HL-60 (cell line): ENCODE data around the gene HEBP2.

Source experiments
- DNase-seq, 2 experiments: peaks; one replicate each; pipeline ENCODE4 v3.0.0-alpha.2; 2010 to 2020; ENCODE audit warnings: low read depth in 1 of 2, low spot score in 1 of 2
- H3K27ac ChIP-seq: fragments of 250-450 bp; sonication (Bioruptor Pico); replicated peaks from 2 replicates; pipeline ENCODE4 v1.5.1; 2020; ENCODE audit warnings: mild to moderate bottlenecking, moderate library complexity
- H3K27me3 ChIP-seq: fragments of 250-450 bp; sonication (Bioruptor Pico); 2 replicates; pipeline ENCODE4 v1.5.1; 2021; ENCODE audit warnings: mild to moderate bottlenecking, moderate library complexity; ENCODE audit not compliant: insufficient read depth, poor library complexity, severe bottlenecking
- H3K4me3 ChIP-seq: replicated peaks from 2 replicates; pipeline ENCODE4 v1.5.1; 2011; ENCODE audit warnings: mild to moderate bottlenecking, control low read depth, low read length; ENCODE audit not compliant: insufficient read depth
- GABPA ChIP-seq: IDR thresholded peaks from 2 replicates; pipeline ENCODE4 v1.6.1; 2012; ENCODE audit warnings: low read depth
- POLR2AphosphoS5 ChIP-seq: IDR thresholded peaks from 2 replicates; pipeline ENCODE4 v1.6.1; 2012; ENCODE audit warnings: low read depth
- SPI1 ChIP-seq: IDR thresholded peaks from 2 replicates; pipeline ENCODE4 v1.6.1; 2012; ENCODE audit warnings: low read depth, mild to moderate bottlenecking, borderline replicate concordance
- TF ChIP-seq, protein P1 (sequence below): IDR thresholded peaks from 2 replicates; pipeline ENCODE4 v1.6.1; 2012; ENCODE audit warnings: low read depth; ENCODE audit not compliant: insufficient replicate concordance
- TF ChIP-seq, protein P2 (sequence below): IDR thresholded peaks from one replicate; pipeline ENCODE4 v1.5.1; 2011; ENCODE audit warnings: low read length, control low read depth, inconsistent platforms; ENCODE audit not compliant: insufficient read depth

The HEBP2 gene

DNA sequence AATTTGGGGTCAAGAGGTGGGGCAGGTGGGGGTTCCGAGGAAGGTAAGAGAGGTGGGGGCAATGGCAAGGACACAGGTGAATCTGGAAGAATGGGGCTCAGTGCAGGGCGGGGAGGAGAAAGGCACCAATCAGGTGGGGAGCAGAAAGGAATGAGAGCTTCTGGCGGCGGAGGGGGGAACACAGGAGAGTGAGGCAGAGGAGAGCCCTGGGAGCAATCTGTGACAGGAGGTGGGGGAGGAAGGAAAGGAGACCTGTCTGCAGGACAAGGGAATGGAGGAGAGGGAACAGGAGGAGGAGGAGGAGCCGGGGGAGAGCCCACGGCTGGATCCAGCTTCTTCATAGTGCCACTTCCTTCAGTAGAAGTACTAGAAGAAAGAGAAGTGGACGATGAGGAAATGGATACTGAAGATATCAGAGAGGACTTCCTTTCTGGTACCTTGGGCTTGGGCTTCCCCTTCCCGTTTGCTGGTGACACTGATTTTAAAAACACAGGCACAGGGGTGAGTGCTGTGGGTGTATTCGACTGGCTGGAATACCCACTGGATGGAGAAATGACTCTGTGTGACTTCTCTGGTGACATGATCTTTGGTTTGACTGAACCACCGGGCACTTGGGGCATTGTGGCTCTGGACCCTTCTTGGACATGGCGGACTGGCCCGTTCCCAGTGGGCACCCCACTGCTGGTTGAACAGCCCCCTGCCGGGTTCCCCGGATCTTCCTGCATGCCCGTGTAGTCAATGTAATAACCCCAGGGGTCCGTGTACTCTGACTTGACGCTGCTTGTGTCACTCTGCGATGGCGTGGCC lies 27.4 kb downstream of the HEBP2 start:
- no peaks in the 10 kb centered on the region for H3K27me3 ChIP-seq
- DNase-seq = peak in 1 of 2 experiments; percentile 46
- no peak overlapping the region for H3K4me3 ChIP-seq
- no peak for TF ChIP-seq POLR2AphosphoS5
- TF ChIP-seq, protein P1, sequence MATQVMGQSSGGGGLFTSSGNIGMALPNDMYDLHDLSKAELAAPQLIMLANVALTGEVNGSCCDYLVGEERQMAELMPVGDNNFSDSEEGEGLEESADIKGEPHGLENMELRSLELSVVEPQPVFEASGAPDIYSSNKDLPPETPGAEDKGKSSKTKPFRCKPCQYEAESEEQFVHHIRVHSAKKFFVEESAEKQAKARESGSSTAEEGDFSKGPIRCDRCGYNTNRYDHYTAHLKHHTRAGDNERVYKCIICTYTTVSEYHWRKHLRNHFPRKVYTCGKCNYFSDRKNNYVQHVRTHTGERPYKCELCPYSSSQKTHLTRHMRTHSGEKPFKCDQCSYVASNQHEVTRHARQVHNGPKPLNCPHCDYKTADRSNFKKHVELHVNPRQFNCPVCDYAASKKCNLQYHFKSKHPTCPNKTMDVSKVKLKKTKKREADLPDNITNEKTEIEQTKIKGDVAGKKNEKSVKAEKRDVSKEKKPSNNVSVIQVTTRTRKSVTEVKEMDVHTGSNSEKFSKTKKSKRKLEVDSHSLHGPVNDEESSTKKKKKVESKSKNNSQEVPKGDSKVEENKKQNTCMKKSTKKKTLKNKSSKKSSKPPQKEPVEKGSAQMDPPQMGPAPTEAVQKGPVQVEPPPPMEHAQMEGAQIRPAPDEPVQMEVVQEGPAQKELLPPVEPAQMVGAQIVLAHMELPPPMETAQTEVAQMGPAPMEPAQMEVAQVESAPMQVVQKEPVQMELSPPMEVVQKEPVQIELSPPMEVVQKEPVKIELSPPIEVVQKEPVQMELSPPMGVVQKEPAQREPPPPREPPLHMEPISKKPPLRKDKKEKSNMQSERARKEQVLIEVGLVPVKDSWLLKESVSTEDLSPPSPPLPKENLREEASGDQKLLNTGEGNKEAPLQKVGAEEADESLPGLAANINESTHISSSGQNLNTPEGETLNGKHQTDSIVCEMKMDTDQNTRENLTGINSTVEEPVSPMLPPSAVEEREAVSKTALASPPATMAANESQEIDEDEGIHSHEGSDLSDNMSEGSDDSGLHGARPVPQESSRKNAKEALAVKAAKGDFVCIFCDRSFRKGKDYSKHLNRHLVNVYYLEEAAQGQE = no peak
- peak; percentile 95 for TF ChIP-seq SPI1
- TF ChIP-seq, protein P2, sequence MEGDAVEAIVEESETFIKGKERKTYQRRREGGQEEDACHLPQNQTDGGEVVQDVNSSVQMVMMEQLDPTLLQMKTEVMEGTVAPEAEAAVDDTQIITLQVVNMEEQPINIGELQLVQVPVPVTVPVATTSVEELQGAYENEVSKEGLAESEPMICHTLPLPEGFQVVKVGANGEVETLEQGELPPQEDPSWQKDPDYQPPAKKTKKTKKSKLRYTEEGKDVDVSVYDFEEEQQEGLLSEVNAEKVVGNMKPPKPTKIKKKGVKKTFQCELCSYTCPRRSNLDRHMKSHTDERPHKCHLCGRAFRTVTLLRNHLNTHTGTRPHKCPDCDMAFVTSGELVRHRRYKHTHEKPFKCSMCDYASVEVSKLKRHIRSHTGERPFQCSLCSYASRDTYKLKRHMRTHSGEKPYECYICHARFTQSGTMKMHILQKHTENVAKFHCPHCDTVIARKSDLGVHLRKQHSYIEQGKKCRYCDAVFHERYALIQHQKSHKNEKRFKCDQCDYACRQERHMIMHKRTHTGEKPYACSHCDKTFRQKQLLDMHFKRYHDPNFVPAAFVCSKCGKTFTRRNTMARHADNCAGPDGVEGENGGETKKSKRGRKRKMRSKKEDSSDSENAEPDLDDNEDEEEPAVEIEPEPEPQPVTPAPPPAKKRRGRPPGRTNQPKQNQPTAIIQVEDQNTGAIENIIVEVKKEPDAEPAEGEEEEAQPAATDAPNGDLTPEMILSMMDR = no peak
- TF ChIP-seq GABPA = no peak
- H3K27ac ChIP-seq = no peak overlapping the region

DNA sequence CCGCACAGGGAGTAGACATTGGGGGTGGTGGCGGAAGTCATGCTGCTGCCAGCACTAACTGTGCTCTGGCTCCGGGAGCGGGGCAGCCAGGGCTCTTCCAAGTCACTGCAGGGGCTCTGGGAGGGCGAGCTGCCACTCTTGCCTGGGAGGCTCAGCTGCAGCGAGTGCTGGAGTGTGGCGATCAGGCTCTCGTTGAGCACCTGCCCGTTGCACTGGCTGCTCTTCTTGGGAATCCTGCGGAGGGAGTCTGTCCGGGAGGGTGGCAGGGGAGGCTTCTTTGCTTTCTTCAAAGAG lies 28.0 kb downstream of the HEBP2 start:
- H3K4me3 ChIP-seq = no peak overlapping the region
- no peak overlapping the region for H3K27ac ChIP-seq
- no peak for DNase-seq
- H3K27me3 ChIP-seq = no peaks in the 10 kb centered on the region
- TF ChIP-seq GABPA = no peak
- TF ChIP-seq, protein P2 = no peak
- TF ChIP-seq POLR2AphosphoS5 = no peak
- TF ChIP-seq SPI1 = no peak
- TF ChIP-seq, protein P1 = no peak

DNA sequence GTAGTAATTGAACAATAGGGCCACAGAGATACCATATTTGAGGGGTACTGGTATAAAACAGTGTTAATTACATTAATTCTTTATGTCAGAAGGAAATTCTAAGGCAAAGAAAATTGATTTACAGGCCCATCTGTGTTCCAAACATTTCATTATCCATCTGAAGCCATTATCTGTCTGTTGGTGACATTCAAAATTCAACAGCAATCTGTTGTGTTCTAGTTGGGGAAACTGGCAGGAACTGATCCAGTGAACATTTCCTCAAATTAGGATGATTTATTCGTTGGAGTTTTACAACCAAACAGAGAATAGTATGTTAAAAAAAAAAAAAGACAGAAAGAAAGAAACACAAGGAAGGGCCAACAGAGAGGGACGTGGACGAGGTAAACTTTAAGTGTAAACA lies 30.1 kb downstream of the HEBP2 start:
- no peak overlapping the region for H3K4me3 ChIP-seq
- TF ChIP-seq GABPA (no peak), POLR2AphosphoS5 (no peak), SPI1 (no peak)
- TF ChIP-seq, protein P1 = no peak
- TF ChIP-seq, protein P2 = no peak
- H3K27ac ChIP-seq = no peak overlapping the region
- DNase-seq = no peak
- no peaks in the 10 kb centered on the region for H3K27me3 ChIP-seq
